Breast epithelium (tissue), 4 donors: ENCODE results near the gene ASAP2. TPM values are rescaled to one million over a fixed set of nuclear protein-coding genes. Genes with fewer than 3 reads are reported as not detected.
A peak's percentile ranks its signal among the peaks of the same experiment; 100 is the strongest.

ENCODE experiments used
- DNase-seq, 2 donors: peaks; one replicate each; pipeline ENCODE4 v3.0.0-alpha.2; 2019; ENCODE audit warnings: low spot score in 2 of 2
- H3K27ac ChIP-seq, 2 donors: fragments of 200-600 bp; sonication (generic) in 1 of 2; one replicate each; pipeline ENCODE4 v1.5.1; 2016 to 2019; ENCODE audit warnings: mild to moderate bottlenecking in 1 of 2
- H3K27me3 ChIP-seq, 2 donors: fragments of 200-600 bp; sonication (generic) in 1 of 2; one replicate each; pipeline versions ENCODE4 v1.5.1 to v1.6.0; 2017 to 2019; ENCODE audit warnings: control low read depth in 1 of 2, mild to moderate bottlenecking in 1 of 2
- H3K36me3 ChIP-seq: fragments of 200-600 bp; one replicate; pipeline ENCODE4 v1.5.1; 2019
- H3K4me1 ChIP-seq, 2 donors: fragments of 200-600 bp; sonication (generic); one replicate each; pipeline ENCODE4 v1.5.1; 2016 to 2019; ENCODE audit warnings: control low read depth in 1 of 2
- H3K4me3 ChIP-seq, 3 donors: fragments of 200-600 bp; sonication (generic); 1 replicate in 2 of 3; 2 replicates in 1 of 3; pipeline ENCODE4 v1.5.1; 2016 to 2019; ENCODE audit warnings: mild to moderate bottlenecking in 3 of 3, moderate library complexity in 2 of 3
- H3K9me3 ChIP-seq, 2 donors: fragments of 200-600 bp; sonication (generic) in 1 of 2; one replicate each; pipeline ENCODE4 v1.5.1; 2016 to 2019; ENCODE audit warnings: control low read depth in 1 of 2
- POLR2A ChIP-seq: fragments of 450-650 bp; IDR thresholded peaks from one replicate; pipeline ENCODE4 v1.6.1; 2016; ENCODE audit warnings: antibody characterized with exemption, mild to moderate bottlenecking, moderate library complexity
- POLR2AphosphoS5 ChIP-seq, 3 donors: sonication (generic); formaldehyde crosslinking; IDR thresholded peaks; one replicate each; pipeline ENCODE4 v1.6.1; 2017; ENCODE audit warnings: antibody characterized with exemption in 3 of 3
- intact Hi-C: fragments of 100-400 bp; cut with DNase I; formaldehyde crosslinking; loops from one replicate; pipeline ENCODE4 v1.15.1; 2023; ENCODE audit warnings: low total_unique reads
- total RNA-seq, 3 donors: library from RNA; depleted of rRNA; stranded (reverse); fragments of >200 nt; gene quantifications; one replicate each; pipeline ENCODE4 v1.1.0, GENCODE V29; 2016
- TF ChIP-seq, protein P1 (sequence below), 3 donors: fragments of 450-650 bp; IDR thresholded peaks; one replicate each; pipeline ENCODE4 v1.5.1; 2016 to 2017; ENCODE audit warnings: antibody characterized with exemption in 3 of 3, mild to moderate bottlenecking in 3 of 3, moderate library complexity in 3 of 3

Gene ASAP2
- total RNA-seq, 3 donors from 2014 or later: 14.5 to 24.2 (median 21.0) TPM

DNA sequence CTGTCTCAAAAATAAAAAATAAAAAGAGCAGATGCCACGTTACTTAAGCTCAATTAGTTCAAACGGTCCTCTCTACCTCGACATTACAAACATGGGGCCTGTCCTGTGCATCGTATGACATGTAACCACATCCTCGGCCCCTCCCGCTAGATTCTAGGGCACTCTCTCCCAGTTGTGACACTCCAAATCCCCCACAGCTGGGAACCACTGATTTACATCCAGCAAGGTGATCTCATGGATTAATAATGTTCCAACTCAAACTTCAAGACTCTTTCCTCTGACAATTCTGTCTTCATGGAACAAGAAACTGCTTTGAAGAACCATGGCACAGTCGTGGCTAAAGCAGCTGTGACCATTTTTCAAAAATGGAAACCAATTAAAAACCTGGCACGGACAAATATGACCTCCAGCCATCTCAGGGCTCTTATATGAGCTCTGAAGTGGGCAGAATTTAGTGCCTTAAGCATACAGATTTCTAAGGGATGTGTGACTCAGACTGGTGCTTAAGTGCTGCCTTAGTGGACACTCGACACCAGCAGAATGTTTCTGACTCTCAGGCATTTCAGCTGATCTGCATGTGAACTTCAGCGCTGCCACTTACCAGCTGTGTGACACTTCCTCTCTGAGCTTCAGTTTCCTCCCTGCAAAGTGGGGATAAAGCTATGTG, 31.7 kb upstream of the ASAP2 start:
- intact Hi-C loops: loop anchor here (5.0 kb wide), 1 partner anchor 1187 kb away; no protein-coding TSS in a partner anchor
- TF ChIP-seq, protein P1, sequence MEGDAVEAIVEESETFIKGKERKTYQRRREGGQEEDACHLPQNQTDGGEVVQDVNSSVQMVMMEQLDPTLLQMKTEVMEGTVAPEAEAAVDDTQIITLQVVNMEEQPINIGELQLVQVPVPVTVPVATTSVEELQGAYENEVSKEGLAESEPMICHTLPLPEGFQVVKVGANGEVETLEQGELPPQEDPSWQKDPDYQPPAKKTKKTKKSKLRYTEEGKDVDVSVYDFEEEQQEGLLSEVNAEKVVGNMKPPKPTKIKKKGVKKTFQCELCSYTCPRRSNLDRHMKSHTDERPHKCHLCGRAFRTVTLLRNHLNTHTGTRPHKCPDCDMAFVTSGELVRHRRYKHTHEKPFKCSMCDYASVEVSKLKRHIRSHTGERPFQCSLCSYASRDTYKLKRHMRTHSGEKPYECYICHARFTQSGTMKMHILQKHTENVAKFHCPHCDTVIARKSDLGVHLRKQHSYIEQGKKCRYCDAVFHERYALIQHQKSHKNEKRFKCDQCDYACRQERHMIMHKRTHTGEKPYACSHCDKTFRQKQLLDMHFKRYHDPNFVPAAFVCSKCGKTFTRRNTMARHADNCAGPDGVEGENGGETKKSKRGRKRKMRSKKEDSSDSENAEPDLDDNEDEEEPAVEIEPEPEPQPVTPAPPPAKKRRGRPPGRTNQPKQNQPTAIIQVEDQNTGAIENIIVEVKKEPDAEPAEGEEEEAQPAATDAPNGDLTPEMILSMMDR (IDR thresholded peaks at IDR 0.05): no peak
- no peak for TF ChIP-seq POLR2A
- TF ChIP-seq POLR2AphosphoS5 (IDR thresholded peaks at IDR 0.05): no peak
- Histone ChIP-seq H3K4me1 (peaks cover 0 to 4% of the 10 kb centered on the region in 2 donors), H3K9me3 (no peaks in the 10 kb centered on the region), H3K27me3 (no peaks in the 10 kb centered on the region), H3K36me3 (no peaks in the 10 kb centered on the region), H3K4me3 (no peak overlapping the region), H3K27ac (no peak overlapping the region)
- DNase-seq: no peak

DNA sequence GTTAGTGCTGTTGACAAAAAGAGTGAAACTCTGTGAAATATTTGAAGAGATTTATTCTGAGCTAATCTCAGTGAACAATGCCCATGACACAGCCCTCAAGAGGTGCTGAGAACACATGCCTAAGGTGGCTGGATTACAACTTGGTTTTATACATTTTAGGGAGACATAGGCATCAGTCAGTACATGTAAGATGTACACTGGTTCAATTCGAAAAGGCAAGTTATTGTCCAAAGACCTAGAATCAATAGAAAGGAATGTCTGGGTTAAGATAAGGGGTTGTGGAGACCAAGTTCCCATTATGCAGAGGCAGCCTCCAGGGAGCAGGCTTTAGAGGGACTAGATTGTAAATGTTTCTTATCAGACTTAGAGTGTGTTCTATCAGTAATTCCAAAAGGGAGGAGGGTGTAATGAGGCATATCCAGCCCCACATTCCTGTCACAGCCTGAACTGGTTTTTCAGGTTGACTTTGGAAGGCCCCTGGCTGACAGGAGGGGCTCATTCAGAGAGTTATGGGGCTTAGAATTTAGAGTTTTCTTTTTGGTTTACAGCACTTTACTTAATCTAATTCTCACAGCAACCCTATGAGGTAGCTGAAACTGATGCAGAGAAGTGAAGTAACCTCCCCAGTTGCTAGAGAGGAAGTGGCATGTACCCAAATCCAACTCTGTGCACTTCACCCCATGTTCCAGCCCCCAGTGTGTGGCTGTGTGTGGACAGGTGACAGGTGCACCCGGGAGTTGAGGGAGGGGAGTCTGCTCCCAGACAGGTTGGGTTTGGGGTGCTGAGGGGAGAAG, 28.3 kb upstream of the ASAP2 start:
- Histone ChIP-seq H3K27ac (peak overlapping the region; percentile 73 to 89), H3K4me1 (peaks cover 0 to 4% of the 10 kb centered on the region in 2 donors), H3K27me3 (no peaks in the 10 kb centered on the region), H3K4me3 (no peak overlapping the region), H3K36me3 (no peaks in the 10 kb centered on the region), H3K9me3 (no peaks in the 10 kb centered on the region)
- TF ChIP-seq POLR2A: no peak
- intact Hi-C loops: no loop called here
- DNase-seq: no peak

GRCh38 chr2:9178904-9179571, 27.6 kb upstream of the ASAP2 start:
- H3K27me3 ChIP-seq: no peaks in the 10 kb centered on the region
- H3K27ac ChIP-seq: peak overlapping the region; percentile 73 to 89
- intact Hi-C loops: no loop called here
- peak overlapping the region in 1 of 3 donors; percentile 23 for H3K4me3 ChIP-seq
- peaks cover 0 to 4% of the 10 kb centered on the region in 2 donors for H3K4me1 ChIP-seq
- H3K9me3 ChIP-seq: no peaks in the 10 kb centered on the region
- TF ChIP-seq POLR2AphosphoS5 (IDR thresholded peaks at IDR 0.05): peak in 2 of 3 donors; percentile 44 to 64
- no peak for TF ChIP-seq POLR2A
- TF ChIP-seq, protein P1 (IDR thresholded peaks at IDR 0.05): no peak
- DNase-seq: peak in 1 of 2 donors; percentile 50
- no peaks in the 10 kb centered on the region for H3K36me3 ChIP-seq

- no peak for DNase-seq
- H3K4me3 ChIP-seq: peak overlapping the region in 1 of 3 donors; percentile 23
- intact Hi-C loops: no loop called here
- no peaks in the 10 kb centered on the region for H3K27me3 ChIP-seq
- no peaks in the 10 kb centered on the region for H3K36me3 ChIP-seq
- H3K9me3 ChIP-seq: no peaks in the 10 kb centered on the region
- H3K27ac ChIP-seq: peak overlapping the region; percentile 73 to 89
- H3K4me1 ChIP-seq: peaks cover 0 to 4% of the 10 kb centered on the region in 2 donors
- peak in 1 of 3 donors; percentile 56 for TF ChIP-seq POLR2AphosphoS5 (IDR thresholded peaks at IDR 0.05)
- TF ChIP-seq, protein P1 (IDR thresholded peaks at IDR 0.05): no peak
Observed at GRCh38 chr2:9179572-9180201, 26.9 kb upstream of the ASAP2 start.

DNA sequence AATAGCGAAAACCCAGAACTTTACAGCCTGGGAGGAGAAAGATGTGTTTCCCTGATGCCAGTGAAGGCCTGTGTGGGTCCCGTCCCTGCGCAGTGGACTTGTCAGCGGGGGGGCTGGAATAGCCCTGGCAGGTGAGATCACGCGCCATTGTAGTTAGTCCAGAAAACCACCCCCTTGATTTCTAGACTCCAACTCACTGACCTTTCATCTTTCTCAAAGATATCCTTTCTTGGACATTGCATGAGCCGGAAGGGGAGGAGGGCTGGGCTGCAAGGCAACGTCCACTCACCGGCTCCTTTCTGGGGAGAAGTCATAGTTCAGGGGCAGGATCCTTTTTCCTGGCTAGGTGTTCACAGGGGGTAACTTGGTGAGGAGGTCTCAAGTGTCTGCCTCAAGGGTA, 22.3 kb upstream of the ASAP2 start:
- TF ChIP-seq, protein P1 (IDR thresholded peaks at IDR 0.05): no peak
- no peak for TF ChIP-seq POLR2A
- H3K27ac ChIP-seq: no peak overlapping the region
- intact Hi-C loops: no loop called here

More for the DNA sequence above, 22.3 kb upstream of the ASAP2 start:
- Histone ChIP-seq H3K36me3 (no peaks in the 10 kb centered on the region), H3K9me3 (no peaks in the 10 kb centered on the region), H3K4me3 (no peak overlapping the region), H3K4me1 (no peaks in the 10 kb centered on the region), H3K27me3 (no peaks in the 10 kb centered on the region)
- no peak for DNase-seq
